ENCODE results near the gene RABEPK.
"Not testable (repeated sequence)": the region's sequence is repeated elsewhere in the genome, so short reads cannot be mapped to it uniquely, and the experiment has no call there.

Gene RABEPK

DNA sequence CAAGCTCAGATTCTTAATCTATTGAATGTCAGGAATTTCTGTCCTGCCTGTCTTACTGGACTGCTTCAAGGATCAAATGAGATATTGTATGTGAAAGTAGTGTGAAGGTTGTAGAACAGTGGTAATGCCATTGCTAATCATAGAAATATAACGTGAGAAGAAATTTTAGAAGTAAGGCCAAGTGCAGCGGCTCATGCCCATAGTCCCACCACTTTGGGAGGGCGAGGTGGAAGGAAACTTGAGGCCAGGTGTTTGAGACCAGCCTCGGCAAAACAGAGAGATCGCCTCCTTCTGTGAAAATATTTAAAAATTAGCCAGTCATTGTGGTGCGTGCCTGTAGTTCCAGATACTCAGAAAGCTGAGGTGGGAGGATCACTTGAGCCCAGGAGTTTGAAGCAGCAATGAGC lies 45.9 kb downstream of the RABEPK start:
- DNase-seq (ENCODE audit: low read depth in 2 of 2), result no peak

GRCh38 chr9:125254231-125254630 lies 53.9 kb downstream of the RABEPK start:
- no peak for DNase-seq (ENCODE audit: low read depth in 2 of 2)

DNA sequence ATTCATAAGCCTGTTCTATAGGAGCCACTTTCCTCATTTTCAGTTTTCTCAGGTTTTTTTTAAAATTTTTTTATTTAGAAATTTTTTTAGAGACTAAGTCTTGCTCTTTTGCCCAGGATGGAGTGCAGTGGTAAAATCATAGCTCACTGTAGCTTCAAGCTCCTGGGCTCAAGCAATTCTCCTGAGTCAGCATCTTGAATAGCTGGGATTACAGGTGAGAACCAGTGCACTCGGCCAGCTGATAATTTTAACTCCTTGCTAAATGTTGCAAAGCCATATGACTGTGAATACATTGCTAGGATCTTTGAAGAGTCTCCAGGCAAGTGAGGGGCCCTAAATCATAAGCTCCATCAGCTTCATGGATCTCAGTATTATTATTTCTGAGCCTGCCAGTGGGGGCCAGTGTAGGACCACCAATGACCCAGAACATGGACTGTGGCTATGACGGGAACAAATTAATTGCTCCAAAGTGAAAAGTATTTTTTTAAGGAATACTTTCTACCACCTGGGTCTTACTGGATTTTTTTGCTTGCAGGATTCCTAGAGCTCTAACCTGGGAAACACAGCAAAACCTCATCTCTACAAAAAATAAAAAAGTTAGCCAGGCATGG lies 55.5 kb downstream of the RABEPK start:
- no peak for DNase-seq (ENCODE audit: low read depth in 2 of 2)

DNA sequence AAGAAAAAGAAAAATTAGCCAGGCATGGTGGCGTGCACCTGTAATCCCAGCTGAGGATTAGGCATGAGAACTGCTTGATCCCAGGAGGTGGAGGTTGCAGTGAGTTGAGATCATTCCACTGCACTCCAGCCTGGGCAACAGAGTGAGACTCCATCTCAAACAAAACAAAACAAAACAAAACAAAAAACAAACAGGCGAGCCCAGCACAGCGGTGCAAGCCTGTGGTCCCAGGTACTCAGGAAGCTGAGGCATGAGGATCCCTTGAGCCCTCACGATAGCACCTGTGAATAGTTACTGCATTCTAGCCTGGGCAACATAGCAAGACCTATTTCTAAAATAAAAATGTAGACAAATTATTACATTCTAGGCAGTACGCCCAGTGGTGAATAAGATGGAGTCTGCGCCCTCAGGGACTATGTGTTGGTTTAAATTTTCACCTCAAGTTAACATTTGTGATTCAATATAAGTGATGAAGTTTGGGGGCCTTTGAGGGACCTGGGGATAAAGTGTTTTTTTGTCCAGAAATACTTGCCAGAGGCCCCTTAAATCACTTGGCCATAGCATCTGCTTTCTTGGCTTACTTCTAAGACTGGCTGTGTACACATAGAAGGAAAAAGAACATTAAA lies 57.9 kb downstream of the RABEPK start:
- no peak for DNase-seq (ENCODE audit: low read depth in 2 of 2)

GRCh38 chr9:125258832-125259534 lies 58.6 kb downstream of the RABEPK start:
- no peak for DNase-seq (ENCODE audit: low read depth in 2 of 2)

GRCh38 chr9:125260561-125260960 lies 60.2 kb downstream of the RABEPK start:
- no peak for DNase-seq (ENCODE audit: low read depth in 2 of 2)

- peak; percentile 76 to 84 for DNase-seq (ENCODE audit: low read depth in 2 of 2)
Measured at GRCh38 chr9:125261501-125262293, 61.4 kb downstream of the RABEPK start, which contains the start of gene GAPVD1. GAPVD1 (plus strand) TSS chr9:125261826; CDS start chr9:125298922, 37,096 bp downstream.

- DNase-seq (ENCODE audit: low read depth in 2 of 2), result no peak
Measured at GRCh38 chr9:125262294-125262991, 62.1 kb downstream of the RABEPK start.

DNA sequence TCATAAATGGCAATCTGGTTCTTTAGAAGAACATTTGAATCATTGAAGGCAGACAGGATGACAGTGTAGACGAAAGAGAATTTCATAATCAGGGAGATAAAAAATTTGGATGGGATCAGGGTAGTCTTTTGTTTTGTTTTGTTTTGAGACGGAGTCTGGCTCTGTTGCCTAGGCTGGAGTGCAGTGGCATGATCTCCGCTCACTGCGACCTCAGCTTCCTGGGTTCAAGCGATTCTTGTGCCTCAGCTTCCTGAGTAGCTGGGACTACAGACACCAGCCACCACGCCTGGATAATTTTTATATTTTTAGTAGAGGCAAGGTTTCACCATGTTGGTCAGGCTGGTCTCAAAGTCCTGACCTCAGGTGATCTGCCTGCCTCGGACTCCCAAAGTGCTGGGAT lies 63.7 kb downstream of the RABEPK start:
- DNase-seq (ENCODE audit: low read depth in 2 of 2), result not testable (repeated sequence)

DNA sequence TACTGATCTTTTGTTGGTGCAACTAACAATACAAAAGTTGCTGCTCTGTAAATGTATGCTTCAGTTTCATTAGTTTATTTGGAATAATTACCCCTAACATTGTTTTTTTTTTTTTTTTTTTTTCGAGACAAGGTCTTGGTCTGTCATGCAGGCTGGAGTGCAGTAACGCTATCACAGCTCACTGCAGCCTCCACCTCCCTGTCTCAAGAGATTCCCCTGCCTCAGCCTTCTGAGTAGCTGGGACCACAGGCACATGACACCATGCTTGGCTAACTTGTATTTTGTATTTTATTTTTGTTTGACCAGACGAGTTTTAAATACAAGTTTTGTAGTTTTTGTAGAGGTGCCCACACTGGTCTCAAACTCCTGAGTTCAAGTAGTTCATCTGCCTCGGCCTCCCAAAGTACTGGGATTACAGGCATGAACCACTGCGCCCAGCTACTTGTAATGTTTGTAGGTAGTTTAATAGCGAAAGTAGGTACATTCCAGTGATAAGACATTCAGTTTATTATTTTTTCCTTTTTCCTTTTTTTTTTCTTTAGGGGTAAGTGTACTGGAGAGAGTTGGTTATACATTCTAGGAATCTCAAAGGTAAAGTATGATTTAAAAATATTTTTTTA lies 68.2 kb downstream of the RABEPK start:
- DNase-seq (ENCODE audit: low read depth in 2 of 2), result no peak

- no peak for DNase-seq (ENCODE audit: low read depth in 2 of 2)
Measured at GRCh38 chr9:125269014-125269397, 68.7 kb downstream of the RABEPK start.

- DNase-seq (ENCODE audit: low read depth in 2 of 2), result no peak
Measured at GRCh38 chr9:125271081-125271480, 70.7 kb downstream of the RABEPK start.

GRCh38 chr9:125272697-125273096 lies 72.4 kb downstream of the RABEPK start:
- DNase-seq (ENCODE audit: low read depth in 2 of 2), result no peak

DNA sequence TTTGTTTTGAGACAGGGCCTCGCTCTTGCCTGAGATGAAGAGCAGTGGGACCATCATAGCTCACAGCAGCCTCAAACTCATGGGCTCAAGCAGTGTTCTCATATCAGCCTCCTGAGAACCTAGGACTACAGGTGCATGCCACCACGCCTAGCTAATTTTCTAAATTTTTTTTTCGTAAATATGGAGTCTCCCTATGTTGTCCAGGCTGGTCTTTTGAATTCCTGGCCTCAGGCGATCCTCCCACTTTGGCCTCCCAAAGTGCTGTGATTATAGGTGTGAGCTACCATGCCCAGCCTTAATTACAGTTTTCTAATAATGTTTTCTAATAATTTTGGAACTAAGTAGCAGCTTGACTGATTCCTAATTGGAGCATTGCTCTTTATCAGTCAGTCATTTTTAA lies 76.4 kb downstream of the RABEPK start:
- no peak for DNase-seq (ENCODE audit: low read depth in 2 of 2)

DNA sequence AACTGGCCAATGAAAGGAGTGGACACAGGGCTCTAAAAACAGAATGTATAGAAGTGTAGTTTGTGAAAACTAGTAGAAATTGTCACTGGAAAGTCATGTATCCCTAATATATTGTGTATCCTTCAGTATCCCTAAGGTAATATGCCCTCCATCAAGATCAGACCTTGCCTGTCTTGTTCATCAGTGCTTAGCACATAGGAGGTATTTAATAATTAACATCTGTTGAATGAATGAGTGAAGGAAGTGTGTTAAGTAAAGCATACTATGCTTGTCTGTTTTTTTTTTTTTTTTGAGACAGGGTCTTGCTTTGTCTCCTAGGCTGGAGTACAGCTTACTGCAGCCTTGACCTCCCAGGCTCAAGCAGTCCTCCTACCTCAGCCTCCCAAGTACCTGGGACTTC lies 77.1 kb downstream of the RABEPK start:
- DNase-seq (ENCODE audit: low read depth in 2 of 2), result no peak

GRCh38 chr9:125280945-125281344 lies 80.6 kb downstream of the RABEPK start:
- no peak for DNase-seq (ENCODE audit: low read depth in 2 of 2)
